Neuronal stem cell (in vitro differentiated cells): ENCODE measurements around the gene C19orf25.

Experiments used
- DNase-seq: peaks from one replicate; pipeline ENCODE4 v3.0.0-alpha.2; 2013; ENCODE audit warnings: low spot score
- H2AFZ ChIP-seq: one replicate; pipeline ENCODE4 v1.6.1; 2013; ENCODE audit warnings: mild to moderate bottlenecking, low read length, inconsistent platforms
- H2AK5ac ChIP-seq: 2 replicates; pipeline ENCODE4 v1.6.1; 2013; ENCODE audit warnings: low read depth, mild to moderate bottlenecking, inconsistent platforms, low read length, moderate library complexity, mixed read lengths
- H2BK120ac ChIP-seq: 2 replicates; pipeline ENCODE4 v1.6.1; 2013; ENCODE audit warnings: low read depth, mild to moderate bottlenecking, inconsistent platforms, low read length, moderate library complexity, mixed read lengths
- H2BK12ac ChIP-seq: one replicate; pipeline ENCODE4 v1.6.1; 2013; ENCODE audit warnings: low read length, inconsistent platforms
- H2BK15ac ChIP-seq: 2 replicates; pipeline ENCODE4 v1.6.1; 2013; ENCODE audit warnings: mild to moderate bottlenecking, low read length, inconsistent platforms, mixed read lengths
- H2BK5ac ChIP-seq: one replicate; pipeline ENCODE4 v1.6.1; 2013; ENCODE audit warnings: inconsistent platforms, mild to moderate bottlenecking, low read length, moderate library complexity
- H3K14ac ChIP-seq: one replicate; pipeline ENCODE4 v1.6.1; 2013; ENCODE audit warnings: low read length, inconsistent platforms
- H3K18ac ChIP-seq: 2 replicates; pipeline ENCODE4 v1.6.1; 2013; ENCODE audit warnings: low read length, inconsistent platforms
- H3K23ac ChIP-seq: 2 replicates; pipeline ENCODE4 v1.6.1; 2013; ENCODE audit warnings: low read depth, mild to moderate bottlenecking, mixed read lengths, low read length, inconsistent platforms; ENCODE audit not compliant: poor library complexity
- H3K27ac ChIP-seq: replicated peaks from 3 replicates; pipeline ENCODE4 v1.5.1; 2013; ENCODE audit warnings: low read length, inconsistent platforms
- H3K27me3 ChIP-seq, 3 experiments: 2 replicates each; pipeline ENCODE4 v1.6.1; 2013; ENCODE audit warnings: low read length in 3 of 3, mild to moderate bottlenecking in 2 of 3, inconsistent platforms in 1 of 3, low read depth in 1 of 3, mixed read lengths in 1 of 3, moderate library complexity in 1 of 3; ENCODE audit not compliant: control insufficient read depth in 3 of 3, insufficient read depth in 3 of 3
- H3K36me3 ChIP-seq, 2 donors: replicated peaks in 1 of 2; 2 replicates each; pipeline ENCODE4 v1.6.1; 2013; ENCODE audit warnings: low read length in 2 of 2; ENCODE audit not compliant: control insufficient read depth in 2 of 2, insufficient read depth in 2 of 2
- H3K4ac ChIP-seq: 2 replicates; pipeline ENCODE4 v1.6.1; 2013; ENCODE audit warnings: inconsistent platforms, mild to moderate bottlenecking, low read length, moderate library complexity
- H3K4me1 ChIP-seq, 2 donors: 1 replicate in 1 of 2; 2 replicates in 1 of 2; pipeline ENCODE4 v1.6.1; 2013; ENCODE audit warnings: low read length in 2 of 2, low read depth in 1 of 2; ENCODE audit not compliant: control insufficient read depth in 2 of 2, insufficient read depth in 1 of 2
- H3K4me2 ChIP-seq: one replicate; pipeline ENCODE4 v1.6.1; 2013; ENCODE audit warnings: mild to moderate bottlenecking, low read length, inconsistent platforms; ENCODE audit not compliant: insufficient read depth, poor library complexity, severe bottlenecking
- H3K4me3 ChIP-seq, 2 donors: 2 replicates each; pipeline ENCODE4 v1.5.1; 2013; ENCODE audit warnings: low read length in 2 of 2, mild to moderate bottlenecking in 2 of 2, inconsistent platforms in 1 of 2, moderate library complexity in 1 of 2
- H3K79me1 ChIP-seq: one replicate; pipeline ENCODE4 v1.6.1; 2013; ENCODE audit warnings: low read depth, mild to moderate bottlenecking, inconsistent platforms, low read length, moderate library complexity
- H3K9ac ChIP-seq: one replicate; pipeline ENCODE4 v1.6.1; 2013; ENCODE audit warnings: mild to moderate bottlenecking, low read depth, low read length, inconsistent platforms; ENCODE audit not compliant: poor library complexity
- H3K9me3 ChIP-seq, 2 donors: replicated peaks in 1 of 2; 2 replicates each; pipeline versions ENCODE3 to v1.6.1; 2013; ENCODE audit warnings: low read length in 2 of 2, mild to moderate bottlenecking in 2 of 2, inconsistent platforms in 1 of 2, low read depth in 1 of 2, mixed read lengths in 1 of 2, moderate library complexity in 1 of 2; ENCODE audit not compliant: control insufficient read depth in 2 of 2, insufficient read depth in 1 of 2
- H4K8ac ChIP-seq: one replicate; pipeline ENCODE4 v1.6.1; 2013; ENCODE audit warnings: low read depth, mild to moderate bottlenecking, inconsistent platforms, low read length, moderate library complexity
- H4K91ac ChIP-seq: one replicate; pipeline ENCODE4 v1.6.1; 2013; ENCODE audit warnings: low read length, low read depth, mild to moderate bottlenecking, inconsistent platforms; ENCODE audit not compliant: poor library complexity
- WGBS, 2 donors: extraction: QIAGEN DNeasy Blood & Tissue Kit; methylation state at CpG; one replicate each; pipeline ENCODE4 v1.1.7; 2013; ENCODE audit warnings: missing lambda C conversion rate in 2 of 2, mixed read lengths in 1 of 2; ENCODE audit not compliant: insufficient read length in 2 of 2, insufficient replicate concordance in 1 of 2; ENCODE audit errors: extremely low coverage in 2 of 2; 5-methylcytosine and 5-hydroxymethylcytosine counted together

The C19orf25 gene

DNA sequence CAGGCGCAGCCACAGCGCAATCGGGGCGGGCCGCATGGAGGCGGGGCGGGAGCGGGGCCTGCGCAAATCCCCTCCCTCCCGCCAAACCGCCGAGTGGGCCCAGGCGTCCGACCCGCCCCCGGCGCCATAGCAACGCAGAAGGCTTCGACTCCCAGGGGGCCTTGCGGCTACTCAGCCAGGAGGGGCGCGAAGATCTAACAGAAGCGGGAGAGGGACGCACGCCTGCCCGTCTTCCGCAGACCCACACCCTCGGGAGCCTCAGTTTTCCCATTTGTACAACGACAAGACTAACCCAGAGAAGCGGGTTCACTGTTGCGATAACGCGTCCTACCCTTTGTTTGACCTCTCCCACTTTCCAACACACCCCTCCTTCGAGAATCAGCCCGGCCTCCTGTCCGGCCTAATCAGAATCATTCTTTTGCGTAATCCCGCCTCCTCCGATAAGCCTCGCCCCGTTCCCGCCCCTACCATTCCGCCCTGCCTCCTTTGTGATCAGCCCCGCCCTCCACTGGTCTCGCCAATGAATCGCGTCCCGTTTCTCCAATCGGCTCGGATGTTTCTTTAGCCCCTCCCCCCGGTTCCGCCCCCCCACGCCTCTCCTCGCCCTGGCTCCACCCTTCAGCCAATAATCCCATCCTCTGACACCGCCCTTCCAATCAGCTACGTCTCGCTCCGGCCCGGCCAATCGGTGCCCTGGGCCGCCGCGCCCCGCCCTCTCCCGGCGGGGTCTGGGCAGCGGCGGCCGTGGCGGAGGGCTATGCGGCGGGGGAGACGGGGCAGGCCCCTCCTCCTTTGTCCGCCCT, 11.5 kb upstream of the C19orf25 start, which contains the start of gene PCSK4:
Gene PCSK4 (minus strand): TSS at position 40 of the 803 bp plus-strand sequence. CDS start 4 bp downstream, at position 36.
- Histone ChIP-seq H3K23ac (peak within 1 kb of the TSS; percentile 100), H3K4ac (peak within 1 kb of the TSS; percentile 66), H3K4me3 (peak within 1 kb of the TSS; percentile 73 to 83), H4K91ac (peak within 1 kb of the TSS; percentile 56), H3K27me3 (peaks cover 3 to 18% (median 14%) of the 10 kb centered on the region in 3 experiments), H3K36me3 (no peaks in the 10 kb centered on the region), H3K9me3 (no peaks in the 10 kb centered on the region), H3K4me2 (peak within 1 kb of the TSS; percentile 100), H3K14ac (peak within 1 kb of the TSS; percentile 98), H3K4me1 (peaks cover 15 to 23% of the 10 kb centered on the region in 2 donors), H2BK12ac (peak within 1 kb of the TSS; percentile 98), H2BK120ac (no peak within 1 kb of the TSS), H3K79me1 (peaks cover 2% of the 10 kb centered on the region), H3K9ac (peak within 1 kb of the TSS; percentile 91), H3K27ac (peak within 1 kb of the TSS; percentile 76), H2AK5ac (peak within 1 kb of the TSS; percentile 94), H2BK15ac (peak within 1 kb of the TSS; percentile 100), H2AFZ (peak within 1 kb of the TSS; percentile 96), H4K8ac (no peak within 1 kb of the TSS), H2BK5ac (peak within 1 kb of the TSS; percentile 82), H3K18ac (peak within 1 kb of the TSS; percentile 99)
- no CpG with 5 or more reads among the region's 74 CpGs for WGBS, 2 donors
- DNase-seq: peak; percentile 100

DNA sequence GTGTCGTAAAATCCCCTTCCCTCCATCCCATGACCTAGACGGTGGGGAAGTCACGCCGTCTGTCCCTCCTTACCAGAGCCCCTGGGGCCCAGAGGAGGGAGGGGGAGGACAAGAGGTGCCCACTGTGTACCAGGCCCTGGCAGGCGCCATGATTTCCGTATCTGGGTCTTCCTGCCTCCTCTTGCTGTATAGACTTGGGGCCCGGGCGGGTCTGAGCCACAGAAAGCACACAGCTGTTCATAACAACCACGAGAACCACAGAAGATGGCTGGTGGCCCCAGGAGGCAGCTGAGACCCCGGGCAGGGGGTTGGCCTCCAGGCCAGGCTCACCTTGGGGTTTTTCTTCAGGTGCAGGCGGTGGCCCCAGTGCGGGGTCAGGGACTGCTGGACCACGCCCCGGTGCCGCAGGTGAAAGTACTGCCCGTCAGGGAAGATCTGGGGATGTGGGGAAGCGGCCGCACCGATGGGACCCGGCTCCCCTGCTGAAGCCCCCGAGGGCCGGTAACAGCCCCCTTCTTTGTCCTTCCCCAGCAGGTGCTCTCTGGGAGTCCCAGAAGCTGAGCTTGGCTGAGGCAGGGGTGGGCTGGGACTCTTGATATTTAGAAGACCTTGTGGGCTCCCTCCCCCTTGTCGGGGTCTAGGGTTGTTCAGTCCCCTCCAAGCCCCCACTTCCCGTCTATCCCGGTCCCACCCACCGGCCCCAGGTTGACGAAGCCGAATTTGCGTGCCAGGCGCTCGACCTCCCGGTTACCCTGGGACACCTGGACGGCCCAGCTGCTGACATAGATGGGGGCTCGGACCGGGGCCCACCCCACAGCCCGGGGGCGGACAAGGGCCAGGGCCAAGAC, 10.7 kb upstream of the C19orf25 start:
- WGBS, 2 donors: no CpG with 5 or more reads among the region's 37 CpGs
- Histone ChIP-seq H2BK120ac (no peak overlapping the region), H3K79me1 (peaks cover 2% of the 10 kb centered on the region), H4K8ac (no peak overlapping the region), H3K23ac (no peak overlapping the region), H3K27me3 (peaks cover 3 to 18% (median 14%) of the 10 kb centered on the region in 3 experiments), H3K27ac (no peak overlapping the region), H4K91ac (peak overlapping the region; percentile 56), H3K4ac (peak overlapping the region; percentile 66), H3K4me1 (peaks cover 15 to 23% of the 10 kb centered on the region in 2 donors), H2BK12ac (peak overlapping the region; percentile 98), H3K4me2 (peak overlapping the region; percentile 89), H2BK5ac (peak overlapping the region; percentile 75), H2BK15ac (peak overlapping the region; percentile 13), H3K4me3 (peak overlapping the region; percentile 71 to 83), H3K9me3 (no peaks in the 10 kb centered on the region), H3K18ac (peak overlapping the region; percentile 90), H2AFZ (peak overlapping the region; percentile 96), H3K14ac (peak overlapping the region; percentile 31), H3K9ac (peak overlapping the region; percentile 83), H3K36me3 (no peaks in the 10 kb centered on the region), H2AK5ac (peak overlapping the region; percentile 85)
- no peak for DNase-seq

DNA sequence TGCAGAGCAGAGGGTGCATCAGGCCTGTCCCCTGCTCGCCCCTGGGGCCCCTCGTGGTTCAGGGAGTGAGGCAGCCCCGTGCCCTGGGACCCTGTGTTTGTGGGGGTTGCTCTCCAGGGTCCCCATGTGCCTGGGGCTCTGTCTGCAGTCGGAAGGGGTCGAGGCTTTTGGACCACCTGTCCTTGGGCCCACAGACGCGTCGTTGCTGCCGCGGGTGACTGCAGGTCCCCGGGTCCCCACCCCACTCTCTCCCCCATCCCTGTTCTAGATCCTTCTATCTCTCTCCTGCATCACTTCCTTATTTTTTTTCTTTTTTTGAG, 9.2 kb upstream of the C19orf25 start:
- WGBS, 2 donors: no CpG with 5 or more reads among the region's 11 CpGs
- no peak overlapping the region for H2BK120ac ChIP-seq
- H3K9me3 ChIP-seq: no peaks in the 10 kb centered on the region
- no peaks in the 10 kb centered on the region for H3K36me3 ChIP-seq
- peak overlapping the region; percentile 65 for H4K8ac ChIP-seq
- no peak overlapping the region for H3K4ac ChIP-seq
- H3K4me3 ChIP-seq: no peak overlapping the region
- no peak overlapping the region for H3K9ac ChIP-seq
- no peak overlapping the region for H3K27ac ChIP-seq
- peaks cover 2% of the 10 kb centered on the region for H3K79me1 ChIP-seq
- H3K23ac ChIP-seq: peak overlapping the region; percentile 73
- no peak for DNase-seq
- peaks cover 3 to 18% (median 14%) of the 10 kb centered on the region in 3 experiments for H3K27me3 ChIP-seq
- H2AFZ ChIP-seq: no peak overlapping the region
- H3K4me1 ChIP-seq: peaks cover 15 to 20% of the 10 kb centered on the region in 2 donors
- H2BK5ac ChIP-seq: peak overlapping the region; percentile 39
- H2BK15ac ChIP-seq: peak overlapping the region; percentile 58
- no peak overlapping the region for H3K4me2 ChIP-seq
- peak overlapping the region; percentile 71 for H3K14ac ChIP-seq
- peak overlapping the region; percentile 85 for H4K91ac ChIP-seq
- peak overlapping the region; percentile 95 for H2AK5ac ChIP-seq
- peak overlapping the region; percentile 80 for H3K18ac ChIP-seq
- peak overlapping the region; percentile 22 for H2BK12ac ChIP-seq
